Nephron (organoid): ENCODE measurements around the gene KBTBD13.

ENCODE experiments used
- H3K27ac Mint-ChIP-seq, 3 experiments: 2 replicates each; pipeline ENCODE4 v1.8.0; 2020; ENCODE audit warnings: mixed read lengths in 3 of 3, mild to moderate bottlenecking in 2 of 3, moderate library complexity in 1 of 3
- H3K27me3 Mint-ChIP-seq: 2 replicates; pipeline ENCODE4 v1.8.0; 2021; ENCODE audit warnings: low read depth, mild to moderate bottlenecking, moderate library complexity, mixed read lengths
- H3K36me3 Mint-ChIP-seq: 2 replicates; pipeline ENCODE4 v1.8.0; 2020; ENCODE audit warnings: low read depth, mixed read lengths
- H3K4me1 Mint-ChIP-seq: 2 replicates; pipeline ENCODE4 v1.8.0; 2020; ENCODE audit warnings: mixed read lengths
- H3K4me3 Mint-ChIP-seq, 3 experiments: 2 replicates each; pipeline ENCODE4 v1.8.0; 2020; ENCODE audit warnings: mild to moderate bottlenecking in 3 of 3, mixed read lengths in 3 of 3, moderate library complexity in 2 of 3
- H3K9me3 Mint-ChIP-seq: 2 replicates; pipeline ENCODE4 v1.8.0; 2020; ENCODE audit warnings: mixed read lengths
- CTCF ChIP-seq, 3 experiments: fragments of 200-600 bp; sonication (generic); IDR thresholded peaks; one replicate each; pipeline ENCODE4 v1.5.0; 2021; ENCODE audit warnings: antibody characterized with exemption in 3 of 3; ENCODE audit not compliant: unreplicated experiment in 3 of 3

KBTBD13 gene

GRCh38 chr15:65087873-65088642, 11.5 kb downstream of the KBTBD13 start:
- Mint-ChIP-seq H3K9me3 (no peaks in the 10 kb centered on the region), H3K27ac (peak overlapping the region in 2 of 3 experiments; percentile 32 to 59), H3K4me3 (no peak overlapping the region), H3K27me3 (peaks cover 4% of the 10 kb centered on the region), H3K4me1 (peaks cover 71% of the 10 kb centered on the region), H3K36me3 (no peaks in the 10 kb centered on the region)
- no peak for TF ChIP-seq CTCF (IDR thresholded peaks at IDR 0.05; ENCODE audit: unreplicated experiment in 3 of 3)

GRCh38 chr15:65088643-65089021, 12.1 kb downstream of the KBTBD13 start:
- H3K36me3 Mint-ChIP-seq, result no peaks in the 10 kb centered on the region
- TF ChIP-seq CTCF (IDR thresholded peaks at IDR 0.05; ENCODE audit: unreplicated experiment in 3 of 3), result no peak
- peaks cover 4% of the 10 kb centered on the region for H3K27me3 Mint-ChIP-seq
- peak overlapping the region; percentile 37 to 78 (median 42) for H3K27ac Mint-ChIP-seq
- no peaks in the 10 kb centered on the region for H3K9me3 Mint-ChIP-seq
- peaks cover 65% of the 10 kb centered on the region for H3K4me1 Mint-ChIP-seq
- H3K4me3 Mint-ChIP-seq, result no peak overlapping the region

GRCh38 chr15:65089206-65089824, 12.8 kb downstream of the KBTBD13 start:
- H3K4me1 Mint-ChIP-seq, result peaks cover 58% of the 10 kb centered on the region
- peak overlapping the region; percentile 37 to 78 (median 42) for H3K27ac Mint-ChIP-seq
- no peaks in the 10 kb centered on the region for H3K36me3 Mint-ChIP-seq
- H3K4me3 Mint-ChIP-seq, result peak overlapping the region in 1 of 3 experiments; percentile 21
- no peaks in the 10 kb centered on the region for H3K27me3 Mint-ChIP-seq
- no peak for TF ChIP-seq CTCF (IDR thresholded peaks at IDR 0.05; ENCODE audit: unreplicated experiment in 3 of 3)
- H3K9me3 Mint-ChIP-seq, result no peaks in the 10 kb centered on the region

GRCh38 chr15:65091946-65092770, 15.6 kb downstream of the KBTBD13 start:
- H3K36me3 Mint-ChIP-seq, result peaks cover 6% of the 10 kb centered on the region

More at GRCh38 chr15:65091946-65092770, 15.6 kb downstream of the KBTBD13 start:
- Mint-ChIP-seq H3K4me3 (no peak overlapping the region), H3K27ac (peak overlapping the region in 2 of 3 experiments; percentile 56 to 71), H3K27me3 (no peaks in the 10 kb centered on the region), H3K4me1 (peaks cover 40% of the 10 kb centered on the region), H3K9me3 (no peaks in the 10 kb centered on the region)
- no peak for TF ChIP-seq CTCF (IDR thresholded peaks at IDR 0.05; ENCODE audit: unreplicated experiment in 3 of 3)
